ENCODE data around the gene CCNE1.

DNA sequence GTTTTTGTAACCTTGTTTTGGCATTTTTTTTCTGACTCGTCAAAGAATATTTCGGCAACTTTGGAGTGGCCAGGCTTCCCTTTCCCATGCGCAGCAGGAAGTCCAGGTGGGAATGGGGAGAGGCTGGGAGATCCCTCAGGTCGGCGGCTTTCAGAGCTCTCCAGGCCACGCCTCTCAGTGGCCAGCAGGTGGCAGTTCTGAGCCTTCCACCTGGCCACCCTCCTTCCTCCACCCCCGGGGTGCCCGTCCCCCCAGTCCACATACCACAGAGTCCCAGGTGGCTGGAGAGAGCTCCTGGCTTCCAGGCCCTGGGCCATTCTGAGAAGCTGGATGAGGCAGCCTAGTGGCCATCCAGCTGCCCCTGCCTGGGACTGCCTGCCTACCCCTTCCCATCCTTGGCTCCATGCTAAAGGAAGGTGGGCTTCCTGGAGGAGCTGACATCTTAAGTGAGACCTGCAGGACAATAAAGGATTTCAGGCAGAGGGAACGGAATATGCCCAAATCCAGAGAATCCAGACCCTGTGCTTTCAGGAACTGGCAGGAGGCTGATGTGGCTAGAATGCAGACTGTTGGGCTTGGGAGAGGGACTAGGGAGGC lies 46.3 kb downstream of the CCNE1 start:
- TF ChIP-seq CTCF (IDR thresholded peaks at IDR 0.05): peak in 5 of 6 experiments; percentile 34 to 53 (median 50)
- TF ChIP-seq POLR2A (IDR thresholded peaks at IDR 0.05): no peak

All from Peyer's patch (tissue), 4 donors.